ENCODE measurements around the gene RAP1GDS1. TPM values are rescaled to one million over a fixed set of nuclear protein-coding genes. Genes with fewer than 3 reads are reported as not detected.

RAP1GDS1 gene
- total and polyA plus RNA-seq, 2 of the 13 experiments (the other 11 are each of a cell fraction or from before 2014, with no cell fraction given) = 19.3 to 42.5 TPM

DNA sequence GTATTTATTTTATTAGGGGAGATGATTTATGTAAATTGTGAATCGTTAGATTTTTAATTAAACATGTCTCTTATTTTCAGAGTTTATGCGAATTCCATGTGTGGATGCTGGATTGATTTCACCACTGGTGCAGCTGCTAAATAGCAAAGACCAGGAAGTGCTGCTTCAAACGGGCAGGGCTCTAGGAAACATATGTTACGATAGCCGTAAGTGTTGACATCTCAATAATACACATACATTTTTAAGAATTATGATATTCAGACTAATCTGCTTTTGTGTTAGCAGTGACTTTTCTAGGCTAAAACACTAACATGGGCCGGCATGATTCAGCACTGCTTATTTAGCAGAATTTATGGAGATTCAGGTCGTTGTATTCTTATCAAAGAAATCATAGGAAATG, 91.2 kb downstream of the RAP1GDS1 start (continued):
- TF ChIP-seq, protein P1, sequence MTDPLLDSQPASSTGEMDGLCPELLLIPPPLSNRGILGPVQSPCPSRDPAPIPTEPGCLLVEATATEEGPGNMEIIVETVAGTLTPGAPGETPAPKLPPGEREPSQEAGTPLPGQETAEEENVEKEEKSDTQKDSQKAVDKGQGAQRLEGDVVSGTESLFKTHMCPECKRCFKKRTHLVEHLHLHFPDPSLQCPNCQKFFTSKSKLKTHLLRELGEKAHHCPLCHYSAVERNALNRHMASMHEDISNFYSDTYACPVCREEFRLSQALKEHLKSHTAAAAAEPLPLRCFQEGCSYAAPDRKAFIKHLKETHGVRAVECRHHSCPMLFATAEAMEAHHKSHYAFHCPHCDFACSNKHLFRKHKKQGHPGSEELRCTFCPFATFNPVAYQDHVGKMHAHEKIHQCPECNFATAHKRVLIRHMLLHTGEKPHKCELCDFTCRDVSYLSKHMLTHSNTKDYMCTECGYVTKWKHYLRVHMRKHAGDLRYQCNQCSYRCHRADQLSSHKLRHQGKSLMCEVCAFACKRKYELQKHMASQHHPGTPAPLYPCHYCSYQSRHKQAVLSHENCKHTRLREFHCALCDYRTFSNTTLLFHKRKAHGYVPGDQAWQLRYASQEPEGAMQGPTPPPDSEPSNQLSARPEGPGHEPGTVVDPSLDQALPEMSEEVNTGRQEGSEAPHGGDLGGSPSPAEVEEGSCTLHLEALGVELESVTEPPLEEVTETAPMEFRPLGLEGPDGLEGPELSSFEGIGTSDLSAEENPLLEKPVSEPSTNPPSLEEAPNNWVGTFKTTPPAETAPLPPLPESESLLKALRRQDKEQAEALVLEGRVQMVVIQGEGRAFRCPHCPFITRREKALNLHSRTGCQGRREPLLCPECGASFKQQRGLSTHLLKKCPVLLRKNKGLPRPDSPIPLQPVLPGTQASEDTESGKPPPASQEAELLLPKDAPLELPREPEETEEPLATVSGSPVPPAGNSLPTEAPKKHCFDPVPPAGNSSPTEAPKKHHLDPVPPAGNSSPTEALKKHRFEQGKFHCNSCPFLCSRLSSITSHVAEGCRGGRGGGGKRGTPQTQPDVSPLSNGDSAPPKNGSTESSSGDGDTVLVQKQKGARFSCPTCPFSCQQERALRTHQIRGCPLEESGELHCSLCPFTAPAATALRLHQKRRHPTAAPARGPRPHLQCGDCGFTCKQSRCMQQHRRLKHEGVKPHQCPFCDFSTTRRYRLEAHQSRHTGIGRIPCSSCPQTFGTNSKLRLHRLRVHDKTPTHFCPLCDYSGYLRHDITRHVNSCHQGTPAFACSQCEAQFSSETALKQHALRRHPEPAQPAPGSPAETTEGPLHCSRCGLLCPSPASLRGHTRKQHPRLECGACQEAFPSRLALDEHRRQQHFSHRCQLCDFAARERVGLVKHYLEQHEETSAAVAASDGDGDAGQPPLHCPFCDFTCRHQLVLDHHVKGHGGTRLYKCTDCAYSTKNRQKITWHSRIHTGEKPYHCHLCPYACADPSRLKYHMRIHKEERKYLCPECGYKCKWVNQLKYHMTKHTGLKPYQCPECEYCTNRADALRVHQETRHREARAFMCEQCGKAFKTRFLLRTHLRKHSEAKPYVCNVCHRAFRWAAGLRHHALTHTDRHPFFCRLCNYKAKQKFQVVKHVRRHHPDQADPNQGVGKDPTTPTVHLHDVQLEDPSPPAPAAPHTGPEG (CRISPR knock-in tag; IDR thresholded peaks at IDR 0.05) = no peak
- no peak for TF ChIP-seq ATRX (CRISPR knock-in tag; IDR thresholded peaks at IDR 0.05; ENCODE audit: borderline replicate concordance)
- no peak for TF ChIP-seq ZNF563 (CRISPR knock-in tag; IDR thresholded peaks at IDR 0.05)
- TF ChIP-seq PAWR (CRISPR knock-in tag; IDR thresholded peaks at IDR 0.05; ENCODE audit: borderline replicate concordance) = no peak
- TF ChIP-seq ZFP41 (CRISPR knock-in tag; IDR thresholded peaks at IDR 0.05; ENCODE audit: borderline replicate concordance) = no peak
- no peak for TF ChIP-seq PAF1 (CRISPR knock-in tag; IDR thresholded peaks at IDR 0.05)
- TF ChIP-seq ZNF468 (CRISPR knock-in tag; IDR thresholded peaks at IDR 0.05) = no peak
- TF ChIP-seq ZNF260 (CRISPR knock-in tag; IDR thresholded peaks at IDR 0.05; ENCODE audit: borderline replicate concordance, low read depth) = no peak
- TF ChIP-seq MTF2 (CRISPR knock-in tag; IDR thresholded peaks at IDR 0.05; ENCODE audit: borderline replicate concordance) = no peak
- TF ChIP-seq HMG20A (CRISPR knock-in tag; IDR thresholded peaks at IDR 0.05; ENCODE audit: borderline replicate concordance) = no peak

All from HepG2 (cell line).